NB4 (cell line): ENCODE results near the gene BMP7.
"Not testable (repeated sequence)": the region's sequence is repeated elsewhere in the genome, so short reads cannot be mapped to it uniquely, and the experiment has no call there.

Source experiments
- DNase-seq: peaks from one replicate; pipeline ENCODE4 v3.0.0; 2010; ENCODE audit warnings: low read depth
- H3K4me3 ChIP-seq: one replicate; pipeline ENCODE4 v1.5.1; 2011; ENCODE audit warnings: mild to moderate bottlenecking, low read depth, low read length, moderate library complexity
- MYC ChIP-seq: IDR thresholded peaks from 2 replicates; pipeline ENCODE4 v1.6.1; 2011; ENCODE audit warnings: low read depth, low read length
- POLR2A ChIP-seq: IDR thresholded peaks from 2 replicates; pipeline ENCODE4 v1.6.1; 2011; ENCODE audit warnings: mild to moderate bottlenecking; ENCODE audit not compliant: insufficient read length; ENCODE audit errors: extremely low read depth
- TF ChIP-seq, protein P1 (sequence below): IDR thresholded peaks from 2 replicates; pipeline ENCODE4 v1.6.1; 2011; ENCODE audit warnings: low read depth, low read length
- TF ChIP-seq, protein P2 (sequence below): IDR thresholded peaks from one replicate; pipeline ENCODE4 v1.5.1; 2012; ENCODE audit warnings: low read depth, low read length

The BMP7 gene

DNA sequence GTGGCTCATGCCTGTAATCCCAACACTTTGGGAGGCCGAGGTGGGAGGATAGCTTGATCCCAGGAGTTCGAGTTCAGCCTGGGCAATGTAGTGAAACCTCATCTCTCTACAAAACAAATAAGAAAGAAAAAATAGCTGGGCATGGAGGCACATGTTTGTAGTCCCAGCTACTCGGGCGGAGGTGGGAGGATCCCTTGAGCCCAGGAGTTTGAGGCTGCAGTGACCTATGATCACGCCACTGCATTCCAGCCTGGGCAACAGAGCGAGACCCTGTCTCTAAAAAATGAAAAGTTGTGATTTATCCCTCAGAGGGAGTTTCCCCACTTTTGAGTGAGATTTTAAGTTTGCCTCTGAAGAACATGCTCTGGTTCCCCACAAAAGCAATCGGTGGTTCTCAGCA lies 17.4 kb upstream of the BMP7 start:
- no peak overlapping the region for H3K4me3 ChIP-seq
- no peak for DNase-seq

DNA sequence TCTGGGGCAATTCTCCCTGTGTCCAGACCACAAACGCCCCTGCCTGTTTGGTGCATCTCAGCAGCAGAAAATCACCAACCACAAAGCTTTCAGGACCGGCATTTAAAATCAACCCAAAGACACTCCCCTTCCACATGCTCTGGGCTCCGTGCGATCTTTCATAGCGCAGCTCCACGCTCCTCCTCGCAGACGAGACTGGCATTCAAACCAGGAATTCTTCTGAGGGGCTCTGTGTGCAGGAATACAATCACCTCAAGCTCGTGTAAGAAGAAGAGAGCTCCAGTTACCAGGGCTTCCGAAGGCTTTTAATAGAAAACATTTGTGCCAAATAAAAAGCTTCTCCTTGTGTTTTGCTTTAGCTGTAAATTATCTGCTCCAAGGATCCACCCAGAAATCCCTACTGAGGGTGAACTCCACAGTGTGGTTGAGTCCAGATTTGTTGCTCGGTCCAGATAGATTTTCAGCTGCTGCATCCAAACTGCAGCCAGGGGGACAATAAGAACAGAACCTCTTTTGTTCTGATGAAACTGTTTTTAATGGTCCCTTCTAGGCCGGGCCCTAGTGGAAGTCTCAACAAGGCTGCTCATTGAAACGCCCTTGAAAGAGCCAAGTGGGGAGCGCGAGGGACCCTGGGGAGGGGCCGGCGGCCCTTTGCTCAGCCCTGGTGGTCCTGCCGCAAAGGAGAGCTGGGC lies 16.4 kb upstream of the BMP7 start:
- no peak for DNase-seq
- TF ChIP-seq, protein P1, sequence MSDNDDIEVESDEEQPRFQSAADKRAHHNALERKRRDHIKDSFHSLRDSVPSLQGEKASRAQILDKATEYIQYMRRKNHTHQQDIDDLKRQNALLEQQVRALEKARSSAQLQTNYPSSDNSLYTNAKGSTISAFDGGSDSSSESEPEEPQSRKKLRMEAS, result no peak
- TF ChIP-seq MYC (no peak), POLR2A (no peak)
- TF ChIP-seq, protein P2, sequence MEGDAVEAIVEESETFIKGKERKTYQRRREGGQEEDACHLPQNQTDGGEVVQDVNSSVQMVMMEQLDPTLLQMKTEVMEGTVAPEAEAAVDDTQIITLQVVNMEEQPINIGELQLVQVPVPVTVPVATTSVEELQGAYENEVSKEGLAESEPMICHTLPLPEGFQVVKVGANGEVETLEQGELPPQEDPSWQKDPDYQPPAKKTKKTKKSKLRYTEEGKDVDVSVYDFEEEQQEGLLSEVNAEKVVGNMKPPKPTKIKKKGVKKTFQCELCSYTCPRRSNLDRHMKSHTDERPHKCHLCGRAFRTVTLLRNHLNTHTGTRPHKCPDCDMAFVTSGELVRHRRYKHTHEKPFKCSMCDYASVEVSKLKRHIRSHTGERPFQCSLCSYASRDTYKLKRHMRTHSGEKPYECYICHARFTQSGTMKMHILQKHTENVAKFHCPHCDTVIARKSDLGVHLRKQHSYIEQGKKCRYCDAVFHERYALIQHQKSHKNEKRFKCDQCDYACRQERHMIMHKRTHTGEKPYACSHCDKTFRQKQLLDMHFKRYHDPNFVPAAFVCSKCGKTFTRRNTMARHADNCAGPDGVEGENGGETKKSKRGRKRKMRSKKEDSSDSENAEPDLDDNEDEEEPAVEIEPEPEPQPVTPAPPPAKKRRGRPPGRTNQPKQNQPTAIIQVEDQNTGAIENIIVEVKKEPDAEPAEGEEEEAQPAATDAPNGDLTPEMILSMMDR, result no peak
- H3K4me3 ChIP-seq, result no peak overlapping the region

More for the DNA sequence above, 17.4 kb upstream of the BMP7 start:
- TF ChIP-seq, protein P1, result no peak
- TF ChIP-seq POLR2A (no peak), MYC (no peak)
- TF ChIP-seq, protein P2, result no peak

DNA sequence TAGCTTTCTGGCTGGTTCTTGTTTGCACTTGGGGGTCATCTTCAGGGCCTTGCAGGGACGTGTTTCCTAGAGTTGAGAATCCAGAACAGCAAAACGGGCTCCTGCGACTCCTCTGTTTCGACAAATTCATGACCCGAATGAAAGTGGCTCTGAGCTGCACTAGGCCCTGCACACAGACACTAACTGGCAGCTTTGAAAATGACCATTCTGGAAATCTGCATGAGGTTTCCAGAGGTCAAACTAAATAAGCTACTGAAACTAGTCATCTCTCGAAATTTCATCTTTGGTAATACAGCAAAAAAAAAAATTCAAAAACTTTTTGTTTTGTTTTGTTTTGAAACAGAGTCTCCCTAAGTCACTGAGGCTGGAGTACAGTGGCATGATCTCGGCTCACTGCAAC lies 15.5 kb upstream of the BMP7 start:
- no peak overlapping the region for H3K4me3 ChIP-seq
- TF ChIP-seq, protein P2, result no peak
- TF ChIP-seq POLR2A (no peak), MYC (no peak)
- TF ChIP-seq, protein P1, result no peak
- no peak for DNase-seq

DNA sequence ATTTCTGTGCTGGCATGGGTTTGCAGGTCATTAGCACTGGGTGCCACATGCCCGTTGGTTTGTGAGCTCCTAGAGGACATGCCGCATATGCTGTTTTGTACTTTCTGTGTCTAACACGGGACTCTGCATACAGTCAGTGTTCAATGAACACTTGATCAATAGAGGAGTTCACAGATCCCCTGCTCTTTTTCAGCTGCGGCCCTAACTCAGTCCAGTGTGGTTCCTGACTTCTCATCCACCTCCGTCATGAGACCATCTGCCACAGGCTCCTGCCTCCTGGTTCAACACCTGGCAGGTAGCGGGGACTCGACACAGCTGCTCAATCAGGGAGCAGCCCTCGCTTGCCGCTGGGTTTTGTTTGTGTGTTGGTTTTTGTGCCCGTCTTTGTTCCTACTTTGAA lies 13.8 kb upstream of the BMP7 start:
- no peak for TF ChIP-seq POLR2A
- TF ChIP-seq MYC, result no peak
- TF ChIP-seq, protein P1, result no peak
- TF ChIP-seq, protein P2, result no peak
- DNase-seq, result no peak
- H3K4me3 ChIP-seq, result no peak overlapping the region

DNA sequence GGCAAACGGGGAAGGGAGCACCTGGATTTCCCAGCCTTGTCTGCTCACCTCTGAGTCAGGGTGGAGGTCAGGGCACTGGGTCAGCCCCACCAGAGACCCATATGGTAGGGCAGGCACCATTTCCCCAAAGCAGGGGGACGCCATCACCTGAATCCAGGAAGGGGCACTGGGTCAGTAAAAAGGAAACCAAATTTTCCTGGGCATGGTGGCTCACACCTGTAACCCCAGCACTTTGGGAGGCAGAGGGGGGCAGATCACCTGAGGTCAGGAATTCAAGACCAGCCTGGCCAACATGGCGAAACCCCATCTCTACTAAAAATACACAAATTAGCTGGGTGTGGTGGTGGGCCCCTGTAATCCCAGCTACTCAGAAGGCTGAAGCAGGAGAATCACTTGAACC lies 13.1 kb upstream of the BMP7 start:
- not testable (repeated sequence) for H3K4me3 ChIP-seq, DNase-seq

DNA sequence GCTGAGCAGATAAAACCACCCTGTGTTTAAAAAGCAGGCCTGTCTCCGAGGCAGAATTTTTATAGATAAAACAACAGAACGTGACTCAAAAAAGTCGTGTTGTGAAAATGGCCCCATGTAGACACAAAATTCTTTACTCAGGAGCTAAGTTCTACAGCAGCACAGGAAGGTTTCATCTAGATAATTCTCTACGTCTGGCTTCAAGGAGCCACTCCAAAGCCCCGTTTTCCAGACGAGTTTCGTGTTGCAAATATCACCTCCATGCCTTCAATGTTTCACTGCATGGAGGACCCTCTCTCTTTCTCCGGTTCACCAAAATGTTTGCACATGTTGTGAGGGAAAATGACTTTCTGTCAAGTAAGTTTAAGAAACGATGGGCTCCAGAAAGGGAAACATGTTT lies 12.0 kb upstream of the BMP7 start:
- DNase-seq, result no peak
- H3K4me3 ChIP-seq, result no peak overlapping the region
- TF ChIP-seq MYC, result no peak
- TF ChIP-seq, protein P1, result no peak
- TF ChIP-seq POLR2A, result no peak
- TF ChIP-seq, protein P2, result no peak
